Neural progenitor cell (in vitro differentiated cells): ENCODE data around the gene FSTL4.

Source experiments
- CTCF ChIP-seq: fragments of 200-600 bp; sonication (generic); IDR thresholded peaks from 2 replicates; pipeline ENCODE4 v1.5.1; 2017; ENCODE audit warnings: antibody characterized with exemption, mild to moderate bottlenecking
- EZH2 ChIP-seq: fragments of 200-600 bp; sonication (generic); IDR thresholded peaks from 2 replicates; pipeline ENCODE4 v1.6.1; 2017; ENCODE audit warnings: antibody characterized with exemption, mild to moderate bottlenecking, moderate library complexity

- no peak for TF ChIP-seq EZH2
- no peak for TF ChIP-seq CTCF
Observed at GRCh38 chr5:133409210-133409674, 203.1 kb downstream of the FSTL4 start.
